Lower lobe of right lung (tissue), 2 donors: ENCODE measurements around the gene ZNF865. TPM values are rescaled to one million over a fixed set of nuclear protein-coding genes. Genes with fewer than 3 reads are reported as not detected.

ENCODE experiments used
- ATAC-seq, 2 donors: fragments of 200-7000 bp; cut with Tn5 transposase; one replicate each; pipeline ENCODE4 v1.9.1; 2020 to 2022; ENCODE audit warnings: mild to moderate bottlenecking in 2 of 2, moderate library complexity in 2 of 2
- DNase-seq: peaks from one replicate; pipeline ENCODE4 v3.0.0-alpha.2; 2020
- H3K27ac ChIP-seq: fragments of 200-600 bp; one replicate; pipeline ENCODE4 v1.8.0; 2022
- H3K27me3 ChIP-seq: fragments of 200-600 bp; one replicate; pipeline ENCODE4 v1.8.0; 2022; ENCODE audit warnings: low read depth
- H3K36me3 ChIP-seq: fragments of 200-600 bp; one replicate; pipeline ENCODE4 v1.8.0; 2022; ENCODE audit warnings: mild to moderate bottlenecking
- H3K4me1 ChIP-seq: fragments of 200-600 bp; one replicate; pipeline ENCODE4 v1.8.0; 2022
- H3K4me3 ChIP-seq: fragments of 200-600 bp; one replicate; pipeline ENCODE4 v1.8.0; 2022; ENCODE audit warnings: mild to moderate bottlenecking
- H3K9me3 ChIP-seq: fragments of 200-600 bp; one replicate; pipeline ENCODE4 v1.8.0; 2022
- CTCF ChIP-seq: fragments of 200-600 bp; IDR thresholded peaks from one replicate; pipeline ENCODE4 v1.8.0; 2022; ENCODE audit warnings: antibody characterized with exemption, mild to moderate bottlenecking
- intact Hi-C: fragments of 100-400 bp; cut with DNase I; formaldehyde crosslinking; loops from one replicate; pipeline ENCODE4 v1.11.0; 2022
- total RNA-seq: library from RNA; stranded (reverse); fragmentation: NEBNext Ultra II Directional; extraction: Animal tissue kit (Norgen Biotek cat#: 25700); gene quantifications from one replicate; pipeline ENCODE4 v1.2.1, GENCODE V29; 2021
- donor health status: DM: no; HTN: yes; CAD: no; lungs with severe emphysema.

Gene ZNF865
- total RNA-seq, 1 donor from 2014 or later: 16.5 TPM

GRCh38 chr19:55666343-55667005, 61.0 kb downstream of the ZNF865 start:
- intact Hi-C loops: no loop called here
- Histone ChIP-seq H3K4me1 (no peaks in the 10 kb centered on the region), H3K4me3 (no peak overlapping the region), H3K27me3 (no peaks in the 10 kb centered on the region), H3K9me3 (no peaks in the 10 kb centered on the region), H3K27ac (no peak overlapping the region), H3K36me3 (peaks cover 96% of the 10 kb centered on the region)
- TF ChIP-seq CTCF: no peak
- ATAC-seq: no peak
- DNase-seq: no peak

Other genes with a start within 250 kb of the ZNF865 start
- gene GARIN5B, start 242.4 kb upstream of the ZNF865 start, total RNA-seq: not detected
- not detected for gene IL11, start 235.2 kb upstream of the ZNF865 start, total RNA-seq
- gene TMEM190, start 228.8 kb upstream of the ZNF865 start, total RNA-seq: 16.2 TPM
- 16.4 TPM for gene TMEM238, start 221.4 kb upstream of the ZNF865 start, total RNA-seq
- 1,501 TPM for gene RPL28, start 219.7 kb upstream of the ZNF865 start, total RNA-seq
- 18.6 TPM for gene UBE2S, start 197.9 kb upstream of the ZNF865 start, total RNA-seq
- not detected for gene SHISA7, start 162.3 kb upstream of the ZNF865 start, total RNA-seq
- 28.6 TPM for gene ISOC2, start 144.0 kb upstream of the ZNF865 start, total RNA-seq
- not detected for gene C19orf85, start 140.9 kb upstream of the ZNF865 start, total RNA-seq
- 7.1 TPM for gene ZNF628, start 129.0 kb upstream of the ZNF865 start, total RNA-seq
- gene NAT14, start 120.5 kb upstream of the ZNF865 start, total RNA-seq: 16.6 TPM
- gene SSC5D, start 117.2 kb upstream of the ZNF865 start, total RNA-seq: 4.7 TPM
- gene SBK2, start 68.5 kb upstream of the ZNF865 start, total RNA-seq: not detected
- 0.80 TPM for gene SBK3, start 60.1 kb upstream of the ZNF865 start, total RNA-seq
- 12.7 TPM for gene ZNF579, start 24.8 kb upstream of the ZNF865 start, total RNA-seq
- gene FIZ1, start 6.1 kb upstream of the ZNF865 start, total RNA-seq: 14.3 TPM
- gene ZNF524, start 5.4 kb upstream of the ZNF865 start, total RNA-seq: 33.4 TPM
- gene ZNF784, start 18.9 kb downstream of the ZNF865 start, total RNA-seq: 7.1 TPM
- 35.2 TPM for gene ZNF580, start 35.4 kb downstream of the ZNF865 start, total RNA-seq
- 22.7 TPM for gene ZNF581, start 38.0 kb downstream of the ZNF865 start, total RNA-seq
- gene CCDC106, start 42.6 kb downstream of the ZNF865 start, total RNA-seq: 11.6 TPM
- gene U2AF2, start 49.4 kb downstream of the ZNF865 start, total RNA-seq: 143 TPM
- gene EPN1, start 69.6 kb downstream of the ZNF865 start, total RNA-seq: 105 TPM
- not detected for gene NLRP9, start 132.8 kb downstream of the ZNF865 start, total RNA-seq
- gene RFPL4A, start 153.4 kb downstream of the ZNF865 start, total RNA-seq: not detected
- not detected for gene RFPL4AL1, start 163.5 kb downstream of the ZNF865 start, total RNA-seq
- gene NLRP11, start 226.4 kb downstream of the ZNF865 start, total RNA-seq: not detected
- not detected for gene NLRP4, start 230.9 kb downstream of the ZNF865 start, total RNA-seq